ELF-1 (cell line): ENCODE data around the gene AMZ2.
A peak's percentile ranks its signal among the peaks of the same experiment; 100 is the strongest.
"Not testable (repeated sequence)": the region's sequence is repeated elsewhere in the genome, so short reads cannot be mapped to it uniquely, and the experiment has no call there.

Experiments used
- DNase-seq: peaks from one replicate; pipeline ENCODE4 v3.0.0-alpha.2; 2016; ENCODE audit warnings: low read depth, low spot score

AMZ2 gene, protein sequence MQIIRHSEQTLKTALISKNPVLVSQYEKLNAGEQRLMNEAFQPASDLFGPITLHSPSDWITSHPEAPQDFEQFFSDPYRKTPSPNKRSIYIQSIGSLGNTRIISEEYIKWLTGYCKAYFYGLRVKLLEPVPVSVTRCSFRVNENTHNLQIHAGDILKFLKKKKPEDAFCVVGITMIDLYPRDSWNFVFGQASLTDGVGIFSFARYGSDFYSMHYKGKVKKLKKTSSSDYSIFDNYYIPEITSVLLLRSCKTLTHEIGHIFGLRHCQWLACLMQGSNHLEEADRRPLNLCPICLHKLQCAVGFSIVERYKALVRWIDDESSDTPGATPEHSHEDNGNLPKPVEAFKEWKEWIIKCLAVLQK

DNA sequence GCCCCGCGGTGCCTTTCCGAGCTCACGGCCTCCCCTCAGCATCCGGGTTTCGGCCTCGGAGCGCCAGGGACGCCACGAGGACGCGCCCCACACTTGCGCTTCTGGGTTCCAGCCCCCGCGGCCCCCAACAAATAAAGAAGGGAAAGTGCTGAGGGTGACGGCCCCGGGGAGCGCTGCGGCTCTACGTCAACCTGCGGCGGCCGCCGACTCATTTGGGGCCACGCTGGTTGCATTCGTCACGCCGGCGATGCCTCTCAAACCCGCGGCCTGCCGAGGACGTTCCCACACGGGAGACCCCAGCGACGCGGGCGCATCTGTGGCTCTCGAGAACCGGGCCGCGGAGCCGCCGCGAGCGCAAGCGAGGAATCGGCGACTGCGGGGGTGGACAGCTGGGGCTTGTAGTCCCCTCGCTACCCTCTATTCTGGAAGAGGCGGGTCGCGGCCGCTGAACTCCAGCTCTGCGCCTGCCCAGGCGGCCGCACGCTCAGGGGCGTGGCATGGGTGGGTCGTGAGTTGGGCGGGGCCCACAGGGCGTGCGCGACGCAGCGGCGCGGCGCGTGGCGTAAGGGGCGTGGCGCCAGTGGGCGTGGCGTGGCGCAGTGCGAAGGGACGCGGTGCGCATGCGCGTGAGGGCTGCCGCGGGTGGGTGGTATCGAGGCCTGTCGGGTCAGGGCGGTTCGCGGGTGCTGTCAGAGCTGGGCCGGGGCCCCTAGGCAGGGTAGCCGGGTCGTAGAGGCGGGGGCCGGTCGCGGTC is at the start of gene AMZ2:
TSS of gene AMZ2 (plus strand) at position 599 of the 754 bp plus-strand sequence. CDS start 2,145 bp downstream, outside the sequence.
- DNase-seq, result peak; percentile 93

DNA sequence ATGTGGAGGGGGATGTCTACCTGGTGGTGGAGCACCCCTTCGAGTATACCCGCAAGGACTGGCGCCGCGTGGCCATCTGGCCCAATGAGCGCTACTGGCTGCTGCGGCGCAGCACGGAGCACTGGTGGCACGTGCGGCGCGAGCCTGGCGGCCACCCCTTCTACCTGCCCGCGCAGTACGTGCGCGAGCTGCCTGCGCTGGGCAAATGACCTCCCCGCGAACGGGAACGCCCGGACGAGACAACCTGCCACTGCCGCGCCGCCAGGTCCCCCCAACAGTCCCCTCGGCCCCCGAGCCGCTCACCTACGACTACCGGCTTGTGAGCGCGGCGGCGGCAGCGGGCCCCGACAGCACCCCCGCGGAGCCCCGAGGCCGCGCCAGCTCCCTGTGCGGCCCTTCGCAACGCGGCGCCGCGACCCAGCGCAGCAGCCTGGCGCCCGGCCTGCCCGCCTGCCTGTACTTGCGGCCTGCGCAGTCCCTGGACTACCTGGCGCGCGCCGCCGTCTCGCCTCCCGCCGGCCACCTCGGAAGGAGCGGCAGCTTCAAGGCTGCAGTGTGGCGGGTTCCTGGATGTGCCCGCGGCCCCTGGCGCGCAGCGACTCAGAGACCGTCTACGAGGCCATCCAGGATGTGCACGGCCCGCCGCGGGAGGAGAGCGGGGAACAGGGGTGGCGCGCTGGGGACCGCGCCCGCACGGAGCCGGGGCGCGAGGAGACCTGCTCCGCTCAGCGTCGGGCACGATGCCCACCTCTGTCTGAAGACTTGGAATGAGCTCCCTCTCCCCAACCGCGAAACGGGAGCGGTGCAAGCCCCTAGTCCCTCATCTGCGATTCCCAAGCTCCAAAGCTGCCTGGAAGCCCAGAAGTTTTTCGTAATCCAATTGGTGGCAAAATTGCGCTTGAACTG is 48.7 kb upstream of the AMZ2 start:
- peak; percentile 53 for DNase-seq

DNA sequence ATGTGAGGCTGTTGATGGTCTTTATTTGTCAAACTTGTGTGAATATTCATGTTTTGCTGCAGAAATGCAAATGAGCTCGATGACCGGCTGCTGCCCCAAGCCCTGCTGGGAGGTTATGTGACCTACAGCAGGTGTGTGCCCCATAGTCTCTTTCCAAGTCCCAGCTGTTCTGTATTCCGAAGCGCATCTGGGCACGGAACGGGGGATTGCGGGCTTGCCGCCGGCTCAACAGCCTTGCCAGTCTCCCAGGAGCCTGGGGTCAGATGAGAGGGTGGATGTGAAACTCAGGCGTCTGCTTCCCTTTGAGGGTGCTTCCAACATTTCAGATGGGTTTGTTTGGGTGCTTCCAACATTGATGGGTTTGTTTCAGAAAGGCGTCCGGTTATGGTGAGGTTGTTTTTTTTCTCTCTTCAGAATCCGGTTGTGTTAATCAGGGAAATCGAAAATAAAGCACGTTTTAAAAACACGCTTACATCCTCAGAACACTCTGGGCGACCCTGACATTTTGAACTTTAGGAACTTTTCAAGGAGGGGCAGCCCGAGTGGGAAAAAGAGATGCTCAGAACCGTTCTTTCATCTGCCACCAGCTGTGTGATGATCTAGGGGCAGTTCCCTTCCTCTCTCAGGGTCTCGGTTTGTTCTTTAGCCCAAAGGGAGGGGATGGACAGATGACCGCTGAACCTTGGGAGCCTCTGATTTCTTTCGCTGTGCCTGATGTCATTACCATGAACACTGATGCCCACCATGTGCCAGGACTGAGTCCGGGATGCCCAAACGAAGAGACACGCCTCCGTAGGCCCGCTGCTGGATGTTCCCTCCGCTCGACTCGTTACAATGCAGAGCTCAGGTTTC is 47.8 kb upstream of the AMZ2 start:
- DNase-seq, result no peak

DNA sequence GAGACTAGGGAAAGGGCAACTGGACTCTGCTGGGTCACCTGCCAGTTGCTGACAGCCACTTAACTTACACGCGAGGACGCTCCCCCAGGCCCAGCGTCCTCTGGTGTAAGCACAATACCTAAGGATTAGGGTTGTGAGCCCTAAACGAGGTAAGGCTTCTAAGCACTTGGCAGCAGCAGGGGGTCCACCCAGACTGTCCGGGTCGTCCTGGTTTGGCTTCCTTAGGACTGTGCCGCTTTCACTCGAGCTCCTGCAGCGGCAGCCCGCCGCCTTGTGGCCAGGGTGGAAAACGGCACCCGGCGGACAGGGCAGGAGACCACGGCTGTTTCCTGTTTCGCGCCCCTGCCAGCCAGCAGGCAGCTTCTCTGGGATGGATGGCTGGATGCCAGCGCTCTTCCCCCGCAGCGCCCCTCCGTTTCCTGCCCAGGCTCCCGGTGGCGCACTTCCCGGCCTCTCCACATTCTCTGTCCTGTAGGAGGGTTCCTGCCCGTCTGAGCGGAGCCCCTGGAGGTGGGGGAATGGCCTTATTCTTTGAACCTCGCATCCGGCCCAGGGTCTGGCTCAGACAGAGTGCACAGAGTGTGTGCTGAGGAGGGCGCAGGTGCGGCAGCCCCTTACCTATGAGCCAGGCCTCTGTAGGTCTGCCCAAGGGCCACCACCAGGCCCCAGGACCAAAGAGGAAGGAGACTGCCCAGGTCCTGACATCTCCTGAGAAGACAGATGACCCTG is 47.0 kb upstream of the AMZ2 start:
- DNase-seq, result peak; percentile 94

DNA sequence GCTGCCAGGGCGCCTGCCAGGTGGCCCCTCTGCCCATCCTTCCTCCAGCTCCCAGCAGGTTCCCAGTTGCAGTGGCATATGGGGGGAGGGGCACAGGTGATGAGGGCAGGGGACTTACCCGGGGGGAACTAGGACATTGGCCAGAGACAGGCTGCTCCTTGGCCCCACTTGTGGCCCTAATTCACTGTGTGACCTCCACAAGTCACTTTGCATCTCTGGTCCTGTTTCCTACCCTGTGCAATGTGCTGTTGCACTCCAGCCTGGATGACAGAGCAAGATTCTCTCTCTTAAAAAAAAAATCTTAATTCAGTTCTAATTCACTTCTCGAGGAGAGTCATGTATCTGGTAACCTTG is 46.4 kb upstream of the AMZ2 start:
- not testable (repeated sequence) for DNase-seq

DNA sequence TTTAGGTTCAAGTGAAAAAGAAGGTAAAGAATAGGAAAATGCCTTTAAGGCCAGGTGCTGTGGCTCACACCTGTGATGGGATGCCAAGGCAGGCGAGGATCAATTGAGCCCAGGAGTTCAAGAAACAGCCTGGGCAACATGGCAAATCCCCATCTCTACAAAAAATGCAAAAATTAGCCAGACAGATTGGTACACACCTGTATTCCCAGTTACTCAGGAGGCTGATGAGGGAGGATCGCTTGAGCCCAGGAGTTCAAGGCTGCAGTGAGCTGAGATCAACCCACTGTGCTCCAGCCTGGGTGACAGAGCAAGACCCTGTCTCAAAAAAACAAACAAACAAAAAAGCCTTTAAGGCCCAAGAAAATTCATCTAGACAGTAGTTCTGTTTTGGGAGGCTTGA is 45.5 kb upstream of the AMZ2 start:
- DNase-seq, result not testable (repeated sequence)

DNA sequence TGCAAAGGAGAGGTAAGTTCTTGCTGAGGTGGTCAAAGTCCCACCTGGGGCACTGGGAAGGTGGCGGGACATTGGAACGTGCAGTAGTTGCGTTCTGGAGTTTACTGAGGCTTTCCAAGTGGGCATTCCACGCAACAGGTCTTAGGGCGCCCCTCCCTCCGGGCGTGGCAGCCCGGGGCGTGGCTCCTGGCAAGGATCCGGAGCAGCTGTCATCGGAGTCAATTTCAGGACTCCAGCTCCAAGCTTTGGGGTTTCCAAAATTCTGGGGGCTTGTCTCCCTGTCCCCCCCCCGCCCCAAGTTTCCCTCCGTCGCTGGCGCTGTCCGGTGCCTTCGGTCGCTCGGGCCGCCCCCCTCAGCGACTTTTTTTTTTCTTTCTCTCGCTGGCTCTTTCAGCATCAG is 43.1 kb upstream of the AMZ2 start:
- no peak for DNase-seq

DNA sequence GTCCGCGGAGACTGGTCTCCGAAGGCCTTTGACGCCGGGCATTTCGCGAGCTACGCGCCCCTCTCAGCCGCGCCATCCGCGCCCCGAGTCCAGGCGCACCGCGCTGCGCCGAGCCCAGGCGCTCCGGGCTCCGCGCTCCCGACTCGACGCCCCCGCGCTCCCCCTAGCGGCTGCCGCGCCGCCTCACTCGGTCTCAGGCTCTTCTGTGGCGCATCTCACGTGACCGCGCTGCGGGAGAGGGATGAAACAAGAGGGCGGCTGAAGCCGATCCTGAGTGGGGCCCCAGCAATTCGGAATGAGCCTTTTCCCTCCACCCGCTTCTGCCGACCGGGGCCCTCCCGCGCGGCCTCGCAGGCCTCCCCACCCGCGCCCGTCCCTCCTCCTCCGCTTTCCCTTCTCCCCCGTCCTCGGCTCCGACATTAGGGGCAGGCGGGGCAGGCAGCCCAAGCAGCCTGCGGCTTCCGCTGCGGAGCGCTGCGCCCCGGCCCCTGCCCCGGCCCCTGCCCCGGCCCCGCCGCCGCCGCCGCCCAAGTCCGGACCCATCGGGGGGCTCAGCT is 42.5 kb upstream of the AMZ2 start:
- peak; percentile 93 for DNase-seq

DNA sequence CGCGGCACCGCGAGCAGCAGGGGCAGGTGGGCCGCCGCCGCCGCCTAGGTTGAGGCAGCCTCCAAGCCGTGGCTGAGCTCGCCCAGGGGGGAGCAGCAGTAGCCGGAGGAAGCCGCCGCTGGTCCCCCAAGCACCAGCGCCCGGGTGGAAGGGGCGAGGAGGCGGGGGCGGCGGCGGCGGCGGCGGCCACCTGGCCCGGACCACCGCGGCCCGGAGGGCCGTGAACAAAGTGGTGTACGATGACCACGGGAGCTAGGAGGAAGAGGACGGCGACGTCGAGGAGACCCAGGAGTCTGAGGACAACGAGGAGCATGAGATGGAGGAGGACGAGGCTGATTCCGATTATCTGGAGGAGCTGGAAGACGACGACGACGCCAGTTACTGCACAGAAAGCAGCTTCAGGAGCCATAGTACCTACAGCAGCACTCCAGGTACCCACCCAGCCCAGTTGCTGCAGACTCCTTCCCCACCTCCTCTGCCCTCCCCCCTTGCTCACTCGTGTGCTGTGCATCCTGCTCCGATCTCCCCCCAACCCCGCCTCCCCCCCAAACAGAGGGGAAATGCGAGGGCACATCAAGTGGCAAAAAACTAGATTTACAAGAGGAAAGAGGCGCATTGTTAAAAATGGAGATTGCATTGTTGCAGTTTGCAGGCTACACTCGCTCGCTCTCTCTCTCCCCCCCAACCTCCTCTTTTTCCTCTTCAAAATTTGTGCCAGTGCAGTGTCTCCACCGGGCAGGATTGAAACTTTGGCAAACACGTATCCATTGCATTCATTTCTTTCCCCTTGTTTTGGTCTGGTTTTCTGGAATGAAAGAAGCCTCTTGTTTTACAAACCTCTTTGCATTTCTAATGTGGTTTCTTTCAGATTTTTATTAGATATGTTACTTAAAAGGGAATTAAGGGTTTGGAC is 41.8 kb upstream of the AMZ2 start:
- DNase-seq, result peak; percentile 44

DNA sequence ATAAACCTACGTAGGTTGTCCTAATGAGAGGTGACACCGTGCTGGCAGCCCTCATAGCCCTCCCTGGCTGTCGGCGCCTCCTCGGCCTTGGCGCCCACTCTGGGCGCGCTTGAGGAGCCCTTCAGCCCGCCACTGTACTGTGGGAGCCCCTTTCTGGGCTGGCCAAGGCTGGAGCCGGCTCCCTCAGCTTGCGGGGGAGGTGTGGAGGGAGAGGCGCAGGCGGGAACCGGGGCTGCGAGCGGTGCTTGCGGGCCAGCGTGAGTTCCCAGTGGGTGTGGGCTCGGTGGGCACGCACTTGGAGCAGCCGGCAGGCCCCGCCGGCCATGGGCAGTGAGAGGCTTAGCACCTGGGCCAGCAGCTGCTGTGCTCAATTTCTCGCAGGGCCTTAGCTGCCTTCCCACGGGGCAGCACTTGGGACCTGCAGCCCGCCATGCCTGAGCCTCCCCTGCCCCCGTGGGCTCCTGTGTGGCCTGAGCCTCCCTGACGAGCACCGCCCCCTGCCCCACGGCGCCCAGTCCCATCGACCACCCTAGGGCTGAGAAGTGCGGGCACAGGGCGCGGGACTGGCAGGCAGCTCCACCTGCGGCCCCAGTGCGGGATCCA is 40.1 kb upstream of the AMZ2 start:
- DNase-seq, result no peak

DNA sequence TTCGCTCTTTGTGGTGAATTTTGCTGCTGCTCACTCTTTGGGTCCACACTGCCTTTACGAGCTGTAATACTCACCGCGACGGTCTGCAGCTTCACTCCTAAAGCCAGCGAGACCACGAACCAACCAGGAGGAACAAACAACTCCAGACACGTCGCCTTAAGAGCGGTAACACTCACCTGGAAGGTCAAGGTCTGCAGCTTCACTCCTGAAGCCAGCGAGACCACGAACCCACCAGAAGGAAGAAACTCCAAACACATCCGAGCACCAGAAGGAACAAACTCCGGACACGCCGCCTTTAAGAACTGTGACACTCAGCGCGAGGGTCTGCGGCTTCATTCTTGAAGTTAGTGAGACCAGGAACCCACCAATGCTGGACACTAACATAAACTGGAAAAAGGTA is 39.2 kb upstream of the AMZ2 start:
- DNase-seq, result not testable (repeated sequence)

DNA sequence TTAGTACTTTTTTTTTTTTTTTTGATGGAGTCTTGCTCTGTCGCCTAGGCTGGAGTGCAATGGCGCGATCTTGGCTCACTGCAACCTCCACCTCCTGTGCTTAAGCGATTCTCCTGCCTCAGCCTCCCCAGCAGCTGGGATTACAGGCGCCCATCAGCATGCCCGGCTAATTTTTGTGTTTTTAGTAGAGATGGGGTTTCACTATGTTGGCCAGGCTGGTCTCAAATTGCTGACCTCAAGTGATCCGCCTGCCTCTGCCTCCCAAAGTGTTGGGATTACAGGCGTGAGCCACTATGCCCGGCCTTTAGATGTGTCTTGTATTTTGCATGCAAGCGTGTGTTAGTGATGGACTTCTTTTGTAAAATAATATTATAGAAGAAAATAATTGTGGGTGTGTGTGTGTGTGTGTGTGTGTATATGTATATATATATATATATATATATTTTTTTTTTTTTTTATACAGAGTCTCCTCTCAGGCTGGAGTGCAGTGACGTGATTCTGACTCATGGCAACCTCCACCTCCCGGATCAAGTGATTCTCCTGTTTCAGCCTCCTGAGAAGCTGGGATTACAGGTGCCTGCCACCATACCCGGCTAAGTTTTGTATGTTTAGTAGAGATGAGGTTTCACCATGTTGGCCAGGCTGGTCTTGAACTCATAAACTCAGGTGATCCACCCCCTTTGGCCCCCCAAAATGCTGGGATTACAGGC is 38.5 kb upstream of the AMZ2 start:
- DNase-seq, result not testable (repeated sequence)

DNA sequence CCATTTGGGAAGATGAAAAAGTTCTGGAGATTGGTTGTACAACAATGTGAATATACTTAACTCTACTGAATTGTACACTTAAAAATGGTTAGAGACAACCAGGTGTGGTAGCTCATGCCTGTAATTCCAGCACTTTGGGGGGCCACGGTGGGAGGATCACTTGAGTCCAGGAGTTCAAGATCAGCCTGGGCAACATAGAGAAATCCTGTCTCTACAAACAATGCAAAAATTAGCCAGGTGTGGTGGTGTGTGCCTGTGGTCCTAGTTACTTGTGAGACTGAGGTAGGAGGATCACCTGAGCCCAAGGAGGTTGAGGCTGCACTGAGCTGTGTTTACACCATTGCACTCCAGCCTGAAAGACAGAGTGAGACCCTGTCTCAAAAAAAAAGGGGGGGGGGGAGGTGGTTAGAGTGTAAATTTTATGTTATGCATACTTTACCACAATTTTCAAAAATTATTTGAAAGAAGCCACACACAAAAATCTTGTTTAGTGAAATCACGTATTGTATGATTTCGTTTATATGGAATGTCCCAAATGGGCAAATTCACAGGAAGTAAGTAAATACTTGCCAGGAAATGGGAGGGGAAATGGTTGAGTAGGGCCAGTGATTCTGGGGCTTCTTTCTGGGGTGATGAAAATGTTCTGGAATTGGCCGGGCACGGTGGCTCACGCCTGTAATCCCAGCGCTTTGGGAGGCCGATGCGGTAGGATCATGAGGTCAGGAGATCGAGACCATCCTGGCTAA is 37.1 kb upstream of the AMZ2 start:
- no peak for DNase-seq

DNA sequence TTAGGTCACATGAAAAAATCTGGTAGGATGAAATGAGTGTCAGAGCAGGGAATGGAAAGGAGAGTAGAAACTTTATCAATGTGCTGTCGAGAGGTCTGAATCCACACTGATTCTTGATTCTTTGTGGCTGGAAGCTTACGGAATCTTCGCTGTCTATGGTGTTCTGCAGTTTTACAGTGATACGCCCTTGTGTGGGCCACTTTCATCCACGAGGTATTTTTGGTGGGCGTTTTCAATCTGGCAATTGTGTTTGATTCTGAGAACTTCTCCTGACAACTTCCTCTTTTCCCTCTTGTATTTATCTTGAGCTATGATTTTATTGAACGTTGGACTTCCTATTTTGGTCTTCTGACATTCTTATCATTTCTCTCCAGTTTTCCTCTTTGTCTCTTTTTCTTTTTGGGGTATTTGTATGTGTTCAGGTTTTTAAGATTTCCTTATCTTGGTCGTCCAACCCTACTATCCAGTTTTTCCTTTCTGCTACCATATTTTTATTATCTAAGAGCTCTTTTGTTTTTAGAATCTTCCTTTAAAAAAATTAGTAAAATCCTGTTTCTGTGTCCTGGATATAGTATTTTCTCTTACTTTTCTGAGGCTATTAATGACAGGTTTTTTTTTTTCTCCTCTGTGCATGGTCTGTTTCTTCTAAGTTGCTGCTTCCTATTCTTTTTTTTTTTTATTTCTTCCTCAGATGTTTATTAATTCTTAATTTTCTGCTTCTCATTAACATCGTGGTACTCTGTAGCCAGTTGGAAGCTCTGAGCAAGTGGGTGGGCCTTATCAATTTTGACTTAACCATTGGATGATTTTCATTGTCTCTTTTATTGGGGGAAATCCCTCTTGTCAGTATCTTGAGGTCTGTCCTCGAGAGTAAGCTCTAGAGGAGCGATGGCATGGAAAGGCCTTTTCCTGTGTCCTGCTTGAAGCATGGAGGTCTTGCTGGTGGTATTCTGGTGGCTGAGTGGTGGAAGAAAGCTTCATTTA is 34.1 kb upstream of the AMZ2 start:
- not testable (repeated sequence) for DNase-seq

DNA sequence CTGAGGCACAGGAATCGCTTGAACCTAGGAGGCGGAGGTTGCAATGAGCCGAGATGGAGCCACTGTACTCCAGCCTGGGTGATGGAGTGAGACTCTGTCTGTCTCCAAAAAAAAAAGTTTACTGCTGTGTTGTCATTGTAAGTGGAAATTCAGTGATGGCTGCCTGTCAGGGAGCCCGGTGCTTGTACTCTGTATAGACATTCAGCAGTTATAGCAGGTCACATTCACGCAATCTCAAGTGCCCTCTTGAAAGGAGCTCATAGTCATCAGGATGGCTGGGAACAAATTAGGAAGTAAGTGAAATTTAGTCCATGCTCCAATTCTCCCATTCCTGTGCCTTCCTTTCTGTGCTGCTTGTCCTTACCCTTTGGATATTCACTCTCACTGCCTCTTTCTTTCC is 32.4 kb upstream of the AMZ2 start:
- not testable (repeated sequence) for DNase-seq

DNA sequence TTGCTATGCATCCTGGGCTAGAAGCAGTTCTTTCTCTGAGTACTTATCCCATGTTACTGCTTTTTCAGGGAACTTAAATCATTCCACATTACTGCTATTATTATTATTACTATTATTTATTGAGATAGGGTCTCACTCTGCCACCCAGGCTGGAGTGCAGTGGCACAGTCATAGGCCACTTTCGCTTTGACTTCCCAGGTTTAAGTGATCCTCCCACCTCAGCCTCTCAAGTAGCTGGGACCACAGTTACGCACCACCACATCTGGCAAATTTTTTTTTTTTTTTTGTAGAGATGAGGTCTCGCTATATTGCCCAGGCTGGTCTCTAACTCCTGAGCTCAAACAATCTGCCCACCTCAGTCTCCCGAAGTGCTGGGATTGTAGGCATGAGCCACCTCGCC is 28.4 kb upstream of the AMZ2 start:
- DNase-seq, result not testable (repeated sequence)
